Kidney (tissue), 14 donors: ENCODE measurements around the gene R3HCC1L. TPM values are rescaled to one million over a fixed set of nuclear protein-coding genes. Genes with fewer than 3 reads are reported as not detected.

Experiments
- DNase-seq, 5 donors: peaks; one replicate each; pipeline ENCODE4 v3.0.0-alpha.2; 2013 to 2020
- FAIRE-seq: peaks from 2 replicates; lab custom pipeline; 2012; peaks lifted over from hg19 to GRCh38; lab: Jason Lieb, UNC
- H3K27ac ChIP-seq, 2 donors: one replicate each; pipeline ENCODE4 v1.7.0; 2013; ENCODE audit warnings: low read depth in 2 of 2, low read length in 2 of 2, inconsistent platforms in 1 of 2
- H3K27me3 ChIP-seq: one replicate; pipeline ENCODE4 v1.7.1; 2013; ENCODE audit warnings: low read length, inconsistent platforms; ENCODE audit not compliant: control insufficient read depth, insufficient read depth
- H3K36me3 ChIP-seq, 3 donors: one replicate each; pipeline versions ENCODE4 v1.7.0 to v1.7.1; 2013; ENCODE audit warnings: low read length in 3 of 3, control low read depth in 1 of 3, inconsistent platforms in 1 of 3; ENCODE audit not compliant: insufficient read depth in 3 of 3, control insufficient read depth in 2 of 3
- H3K4me1 ChIP-seq, 3 donors: one replicate each; pipeline versions ENCODE4 v1.7.0 to v1.7.1; 2013; ENCODE audit warnings: low read length in 3 of 3, inconsistent platforms in 1 of 3, low read depth in 1 of 3; ENCODE audit not compliant: control insufficient read depth in 2 of 3, insufficient read depth in 2 of 3
- H3K4me3 ChIP-seq, 3 donors: one replicate each; pipeline versions ENCODE4 v1.7.0 to v1.8.1; 2013; ENCODE audit warnings: low read length in 3 of 3, control low read depth in 1 of 3, inconsistent platforms in 1 of 3
- H3K9ac ChIP-seq, 3 donors: one replicate each; pipeline versions ENCODE4 v1.7.0 to v1.7.1; 2013; ENCODE audit warnings: low read length in 3 of 3, control low read depth in 1 of 3, inconsistent platforms in 1 of 3
- H3K9me3 ChIP-seq, 3 donors: one replicate each; pipeline versions ENCODE4 v1.7.0 to v1.7.1; 2013; ENCODE audit warnings: low read length in 3 of 3, control low read depth in 1 of 3, inconsistent platforms in 1 of 3; ENCODE audit not compliant: control insufficient read depth in 2 of 3, insufficient read depth in 1 of 3
- CTCF ChIP-seq: IDR thresholded peaks from 3 replicates; pipeline ENCODE4 v1.5.1; 2012; ENCODE audit warnings: mild to moderate bottlenecking, moderate library complexity, borderline replicate concordance; ENCODE audit not compliant: insufficient read depth; ENCODE audit errors: extremely low read depth
- intact Hi-C: fragments of 100-400 bp; cut with DNase I; formaldehyde crosslinking; loops from one replicate; pipeline ENCODE4 v1.11.1; 2022
- polyA plus RNA-seq: library from polyadenylated mRNA; stranded (reverse); fragments of 350-450 nt; fragmentation: Illumina TruSeq; extraction: RNeasy Lipid Tissue Mini Kit (QIAGEN cat#74804); gene quantifications from one replicate; pipeline ENCODE4 v1.2.3, GENCODE V29; 2014; ENCODE audit warnings: low read depth, low replicate concordance; ENCODE audit not compliant: insufficient read depth
- total RNA-seq: library from RNA; stranded (reverse); fragmentation: NEBNext Ultra II Directional; extraction: Animal tissue kit (Norgen Biotek cat#: 25700); gene quantifications from one replicate; pipeline ENCODE4 v1.2.1, GENCODE V29; 2021
- donor health status: control.
- donor health status: control.
- donor health status: control.
- donor health status: control.
- donor health status: control.
- donor health status: DM: yes; HTN: yes; CAD: no.
- donor health status: Normal renal cell carcinoma (clear cell type).

R3HCC1L gene
- total and polyA plus RNA-seq, 2 donors from 2014 or later = 9.7 to 17.0 TPM

GRCh38 chr10:98201760-98202159 lies 67.3 kb downstream of the R3HCC1L start:
- H3K9me3 ChIP-seq = no peaks in the 10 kb centered on the region
- TF ChIP-seq CTCF = no peak
- no peak for FAIRE-seq

GRCh38 chr10:98202378-98202777 lies 67.9 kb downstream of the R3HCC1L start:
- H3K36me3 ChIP-seq = no peaks in the 10 kb centered on the region
- no peak overlapping the region for H3K9ac ChIP-seq
- no peak for TF ChIP-seq CTCF
- FAIRE-seq (no peak), DNase-seq (peak in 1 of 5 donors; percentile 11)
- H3K27ac ChIP-seq = no peak overlapping the region
- no peak overlapping the region for H3K4me3 ChIP-seq
- H3K9me3 ChIP-seq = no peaks in the 10 kb centered on the region
- H3K4me1 ChIP-seq = no peaks in the 10 kb centered on the region
- no peaks in the 10 kb centered on the region for H3K27me3 ChIP-seq
- intact Hi-C loops = no loop called here

More at GRCh38 chr10:98201760-98202159, 67.3 kb downstream of the R3HCC1L start:
- Histone ChIP-seq H3K27ac (no peak overlapping the region), H3K9ac (no peak overlapping the region), H3K27me3 (no peaks in the 10 kb centered on the region), H3K4me1 (no peaks in the 10 kb centered on the region), H3K4me3 (no peak overlapping the region), H3K36me3 (no peaks in the 10 kb centered on the region)
- peak in 1 of 5 donors; percentile 15 for DNase-seq
- intact Hi-C loops = no loop called here

- no peaks in the 10 kb centered on the region for H3K4me1 ChIP-seq
- DNase-seq = no peak
- H3K27me3 ChIP-seq = no peaks in the 10 kb centered on the region
- H3K27ac ChIP-seq = no peak overlapping the region
- H3K9me3 ChIP-seq = no peaks in the 10 kb centered on the region
- intact Hi-C loops = no loop called here
- H3K9ac ChIP-seq = no peak overlapping the region
- no peak overlapping the region for H3K4me3 ChIP-seq
- peaks cover 0 to 8% (median 6%) of the 10 kb centered on the region in 3 donors for H3K36me3 ChIP-seq
- no peak for TF ChIP-seq CTCF
- no peak for FAIRE-seq
Observed at GRCh38 chr10:98205351-98205750, 70.9 kb downstream of the R3HCC1L start.

GRCh38 chr10:98208925-98209324 lies 74.5 kb downstream of the R3HCC1L start:
- no peak overlapping the region for H3K9ac ChIP-seq
- H3K9me3 ChIP-seq = no peaks in the 10 kb centered on the region
- no peaks in the 10 kb centered on the region for H3K27me3 ChIP-seq
- no peak for DNase-seq
- intact Hi-C loops = no loop called here
- no peak overlapping the region for H3K27ac ChIP-seq
- no peak overlapping the region for H3K4me3 ChIP-seq
- peaks cover 0 to 5% (median 2%) of the 10 kb centered on the region in 3 donors for H3K4me1 ChIP-seq
- peaks cover 0 to 8% (median 6%) of the 10 kb centered on the region in 3 donors for H3K36me3 ChIP-seq
- no peak for TF ChIP-seq CTCF
- no peak for FAIRE-seq
